ENCODE results near the gene TRAF2.

The TRAF2 gene

DNA sequence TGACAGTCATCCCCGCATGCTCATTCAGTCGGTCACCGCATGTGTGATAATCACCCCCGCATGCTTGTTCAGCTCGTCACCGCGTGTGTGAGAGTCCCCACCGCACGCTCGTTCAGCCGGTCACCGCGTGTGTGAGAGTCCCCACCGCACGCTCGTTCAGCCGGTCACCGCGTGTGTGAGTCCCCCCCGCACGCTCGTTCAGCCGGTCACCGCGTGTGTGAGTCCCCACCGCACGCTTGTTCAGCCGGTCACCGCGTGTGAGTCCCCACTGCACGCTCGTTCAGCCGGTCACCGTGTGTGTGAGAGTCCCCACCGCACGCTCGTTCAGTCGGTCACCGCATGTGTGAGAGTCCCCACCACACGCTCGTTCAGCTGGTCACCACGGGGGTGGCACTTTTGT lies 3.5 kb downstream of the TRAF2 start:
- TF ChIP-seq, protein P1, sequence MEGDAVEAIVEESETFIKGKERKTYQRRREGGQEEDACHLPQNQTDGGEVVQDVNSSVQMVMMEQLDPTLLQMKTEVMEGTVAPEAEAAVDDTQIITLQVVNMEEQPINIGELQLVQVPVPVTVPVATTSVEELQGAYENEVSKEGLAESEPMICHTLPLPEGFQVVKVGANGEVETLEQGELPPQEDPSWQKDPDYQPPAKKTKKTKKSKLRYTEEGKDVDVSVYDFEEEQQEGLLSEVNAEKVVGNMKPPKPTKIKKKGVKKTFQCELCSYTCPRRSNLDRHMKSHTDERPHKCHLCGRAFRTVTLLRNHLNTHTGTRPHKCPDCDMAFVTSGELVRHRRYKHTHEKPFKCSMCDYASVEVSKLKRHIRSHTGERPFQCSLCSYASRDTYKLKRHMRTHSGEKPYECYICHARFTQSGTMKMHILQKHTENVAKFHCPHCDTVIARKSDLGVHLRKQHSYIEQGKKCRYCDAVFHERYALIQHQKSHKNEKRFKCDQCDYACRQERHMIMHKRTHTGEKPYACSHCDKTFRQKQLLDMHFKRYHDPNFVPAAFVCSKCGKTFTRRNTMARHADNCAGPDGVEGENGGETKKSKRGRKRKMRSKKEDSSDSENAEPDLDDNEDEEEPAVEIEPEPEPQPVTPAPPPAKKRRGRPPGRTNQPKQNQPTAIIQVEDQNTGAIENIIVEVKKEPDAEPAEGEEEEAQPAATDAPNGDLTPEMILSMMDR (IDR thresholded peaks at IDR 0.05; ENCODE audit: low read depth, low read length) = no peak
- in situ Hi-C loops (cut with HindIII; ENCODE audit: low sequenced_read_pairs) = no loop called here
- no peak overlapping the region for H3K4me3 ChIP-seq (ENCODE audit: low read depth, low read length)
- no peak for DNase-seq (ENCODE audit: low read depth, low spot score)

DNA sequence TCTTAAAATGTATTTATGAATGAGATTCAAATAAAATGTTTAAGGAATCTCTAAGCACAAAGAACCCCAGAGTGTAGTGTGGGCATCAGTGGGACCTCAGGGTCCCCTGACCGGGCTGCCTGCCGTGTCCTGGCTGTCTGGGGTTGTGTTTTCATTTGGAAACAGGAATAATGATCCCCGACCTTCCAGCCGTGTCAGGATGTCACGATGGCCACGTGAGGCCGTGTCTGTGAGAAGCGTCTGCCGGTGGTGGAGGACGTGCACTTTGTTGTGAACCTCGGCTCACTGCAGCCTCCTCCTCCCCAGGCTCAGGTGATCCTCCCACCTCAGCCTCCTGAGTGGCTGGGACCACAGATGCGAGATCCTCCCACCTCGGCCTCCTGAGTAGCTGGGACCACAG lies 4.3 kb downstream of the TRAF2 start:
- in situ Hi-C loops (cut with HindIII; ENCODE audit: low sequenced_read_pairs) = no loop called here
- no peak for DNase-seq (ENCODE audit: low read depth, low spot score)
- TF ChIP-seq, protein P1 (IDR thresholded peaks at IDR 0.05; ENCODE audit: low read depth, low read length) = no peak

DNA sequence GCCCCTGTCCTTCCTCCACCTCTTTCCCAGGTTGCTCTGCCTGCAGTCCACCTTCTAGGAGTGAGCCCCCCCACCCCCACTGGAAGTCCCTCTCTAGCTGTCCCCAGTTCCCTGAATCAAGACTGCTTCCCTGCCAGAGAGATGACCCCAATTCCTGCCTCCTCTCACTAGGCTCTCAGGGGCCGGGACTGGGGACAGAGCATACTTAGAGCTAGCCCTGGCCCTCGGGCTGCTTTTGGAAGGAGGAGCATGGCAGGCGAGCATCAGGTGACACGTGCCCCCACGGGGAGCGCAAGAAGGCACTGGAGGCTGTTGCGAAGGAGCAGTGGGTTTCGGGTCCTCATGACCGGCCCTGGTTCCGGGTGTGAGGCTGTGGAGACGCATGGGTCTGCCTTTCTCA lies 9.7 kb downstream of the TRAF2 start:
- TF ChIP-seq, protein P1 (IDR thresholded peaks at IDR 0.05; ENCODE audit: low read depth, low read length) = no peak
- H3K4me3 ChIP-seq (ENCODE audit: low read depth, low read length) = no peak overlapping the region
- in situ Hi-C loops (cut with HindIII; ENCODE audit: low sequenced_read_pairs) = no loop called here
- no peak for DNase-seq (ENCODE audit: low read depth, low spot score)

More for the DNA sequence above, 4.3 kb downstream of the TRAF2 start:
- no peak overlapping the region for H3K4me3 ChIP-seq (ENCODE audit: low read depth, low read length)

DNA sequence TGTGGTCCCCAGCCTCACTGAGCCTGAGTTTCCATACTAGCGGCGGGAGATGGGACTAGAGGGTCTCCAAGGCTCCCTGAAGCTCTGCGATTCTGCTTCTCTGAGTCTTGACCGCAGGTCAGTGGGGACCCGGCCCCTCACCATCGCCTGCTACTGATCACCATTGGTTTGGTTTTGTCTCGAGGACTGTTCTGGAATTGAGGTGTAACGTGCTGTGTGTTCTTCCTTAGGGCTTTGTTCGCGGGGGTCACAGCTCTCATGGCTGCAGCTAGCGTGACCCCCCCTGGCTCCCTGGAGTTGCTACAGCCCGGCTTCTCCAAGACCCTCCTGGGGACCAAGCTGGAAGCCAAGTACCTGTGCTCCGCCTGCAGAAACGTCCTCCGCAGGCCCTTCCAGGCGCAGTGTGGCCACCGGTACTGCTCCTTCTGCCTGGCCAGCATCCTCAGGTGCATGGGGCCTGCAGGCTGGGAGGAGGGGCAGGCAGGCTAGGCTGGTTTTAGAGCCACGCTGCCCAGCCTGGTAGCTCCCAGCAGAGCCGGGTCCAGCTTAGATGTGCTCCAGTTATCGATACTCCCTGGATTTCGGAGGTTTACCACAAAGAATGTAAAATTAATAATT lies 12.3 kb downstream of the TRAF2 start:
- in situ Hi-C loops (cut with HindIII; ENCODE audit: low sequenced_read_pairs) = no loop called here
- H3K4me3 ChIP-seq (ENCODE audit: low read depth, low read length) = no peak overlapping the region
- no peak for DNase-seq (ENCODE audit: low read depth, low spot score)
- TF ChIP-seq, protein P1 (IDR thresholded peaks at IDR 0.05; ENCODE audit: low read depth, low read length) = no peak

DNA sequence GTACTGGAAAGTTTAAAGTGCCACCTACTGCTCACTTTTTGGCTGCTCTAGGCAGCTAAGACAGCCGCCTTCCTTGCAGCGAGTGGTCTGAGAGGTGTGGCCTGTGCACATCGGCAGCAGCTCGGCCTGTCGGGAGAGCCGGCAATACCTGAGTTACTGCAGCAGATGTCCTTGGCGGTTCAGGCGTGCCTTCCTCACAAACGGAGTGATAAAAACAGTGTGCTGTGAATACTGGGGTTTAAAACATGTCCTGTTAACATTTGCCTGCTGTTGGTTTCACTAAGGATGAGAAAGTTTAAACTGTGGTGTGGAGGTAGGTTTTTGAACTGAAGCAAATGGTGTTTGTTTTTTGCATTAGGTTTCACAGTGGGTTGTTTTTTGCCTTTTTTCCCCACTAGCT lies 12.9 kb downstream of the TRAF2 start:
- TF ChIP-seq, protein P1 (IDR thresholded peaks at IDR 0.05; ENCODE audit: low read depth, low read length) = no peak
- no peak overlapping the region for H3K4me3 ChIP-seq (ENCODE audit: low read depth, low read length)
- in situ Hi-C loops (cut with HindIII; ENCODE audit: low sequenced_read_pairs) = no loop called here
- DNase-seq (ENCODE audit: low read depth, low spot score) = no peak

DNA sequence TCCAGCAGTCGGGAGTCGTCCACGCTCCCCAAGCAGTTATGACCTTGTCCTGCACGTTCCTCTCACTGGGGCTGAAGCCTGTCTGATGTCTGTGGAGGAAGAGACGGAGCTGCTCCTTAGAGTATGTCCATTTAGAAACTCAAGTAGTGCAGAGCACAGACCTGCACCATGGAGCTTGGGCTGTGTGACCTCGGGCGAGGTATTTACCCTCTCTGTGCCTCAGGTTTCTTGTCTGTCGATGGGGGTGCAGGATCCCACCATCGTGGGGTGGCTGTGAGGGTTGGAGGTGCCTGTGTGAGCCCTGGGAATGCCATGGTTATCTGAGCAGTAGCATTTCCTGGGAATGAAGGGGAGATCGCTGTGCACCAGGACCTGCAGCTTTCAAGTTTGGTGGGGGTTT lies 14.2 kb downstream of the TRAF2 start:
- no peak for DNase-seq (ENCODE audit: low read depth, low spot score)

More for the DNA sequence above, 14.2 kb downstream of the TRAF2 start:
- TF ChIP-seq, protein P1 (IDR thresholded peaks at IDR 0.05; ENCODE audit: low read depth, low read length) = no peak
- in situ Hi-C loops (cut with HindIII; ENCODE audit: low sequenced_read_pairs) = no loop called here
- no peak overlapping the region for H3K4me3 ChIP-seq (ENCODE audit: low read depth, low read length)

Measured in astrocyte of the spinal cord (primary cell).